PC-3 (cell line): ENCODE results near the gene SLAMF7. TPM values are rescaled to one million over a fixed set of nuclear protein-coding genes. Genes with fewer than 3 reads are reported as not detected.

Source experiments
- ATAC-seq: fragments of 200-7000 bp; cut with Tn5 transposase; 2 replicates; pipeline ENCODE4 v1.9.1; 2020; ENCODE audit warnings: mild to moderate bottlenecking, moderate library complexity
- BruUV-seq: library from RNA; stranded (reverse); fragments of 400-500 nt; replicated peaks from 2 replicates; lab custom pipeline; 2021; lab: Mats Ljungman, UMichigan
- CTCF ChIA-PET: fragments of 300-600 bp; sonication (Branson Sonifier 250); formaldehyde crosslinking; loops from one replicate; lab custom pipeline; 2022; ENCODE audit warnings: antibody characterized with exemption; lab: Charles Lee
- POLR2A ChIA-PET: fragments of 300-600 bp; sonication (Branson Sonifier 250); formaldehyde crosslinking; loops from one replicate; lab custom pipeline; 2022; ENCODE audit warnings: antibody characterized with exemption; ENCODE audit not compliant: unreplicated experiment; lab: Charles Lee
- DNase-seq: peaks from one replicate; pipeline ENCODE4 v3.0.0-alpha.2; 2015
- H2AFZ ChIP-seq: fragments of 300-600 bp; sonication (generic); 2 replicates; pipeline ENCODE4 v1.6.0; 2016; ENCODE audit warnings: antibody characterized with exemption, low read length
- H3F3A ChIP-seq: fragments of 300-600 bp; sonication (generic); one replicate; pipeline ENCODE4 v1.6.0; 2017; ENCODE audit warnings: antibody characterized with exemption, low read length, control low read depth, mild to moderate bottlenecking; ENCODE audit not compliant: unreplicated experiment
- H3K27ac ChIP-seq: fragments of 300-600 bp; sonication (generic); 2 replicates; pipeline ENCODE4 v1.5.1; 2016; ENCODE audit warnings: mild to moderate bottlenecking, low read length
- H3K27me3 ChIP-seq: fragments of 300-600 bp; sonication (generic); 2 replicates; pipeline ENCODE4 v1.6.1; 2016; ENCODE audit warnings: low read length, mixed read lengths
- H3K36me3 ChIP-seq: fragments of 300-600 bp; sonication (generic); 2 replicates; pipeline ENCODE4 v1.6.1; 2016; ENCODE audit warnings: low read depth, mixed run types, low read length, mixed read lengths
- H3K4me1 ChIP-seq: fragments of 300-600 bp; sonication (generic); 2 replicates; pipeline ENCODE4 v1.5.1; 2016; ENCODE audit warnings: low read length; ENCODE audit not compliant: insufficient read depth
- H3K4me2 ChIP-seq: fragments of 300-600 bp; sonication (generic); 2 replicates; pipeline ENCODE4 v1.6.0; 2016; ENCODE audit warnings: low read length
- H3K4me3 ChIP-seq: fragments of 300-600 bp; sonication (generic); 2 replicates; pipeline ENCODE4 v1.5.1; 2016; ENCODE audit warnings: mild to moderate bottlenecking, low read length, mixed read lengths
- H3K79me2 ChIP-seq: fragments of 300-600 bp; sonication (generic); 2 replicates; pipeline ENCODE4 v1.6.1; 2017; ENCODE audit warnings: low read length, mixed read lengths
- H3K9ac ChIP-seq: fragments of 300-600 bp; sonication (generic); 2 replicates; pipeline ENCODE4 v1.6.0; 2016; ENCODE audit warnings: mild to moderate bottlenecking, low read length
- H3K9me2 ChIP-seq: fragments of 300-600 bp; sonication (generic); replicated peaks from 2 replicates; pipeline ENCODE4 v1.6.1; 2016; ENCODE audit warnings: mixed run types, low read length, mixed read lengths
- H3K9me3 ChIP-seq: fragments of 300-600 bp; sonication (generic); 2 replicates; pipeline ENCODE4 v1.6.1; 2016; ENCODE audit warnings: low read length, mixed read lengths
- H4K20me1 ChIP-seq: fragments of 300-600 bp; sonication (generic); 2 replicates; pipeline ENCODE4 v1.6.1; 2016; ENCODE audit warnings: low read length, mixed read lengths
- EZH2 ChIP-seq: fragments of 300-600 bp; sonication (generic); IDR thresholded peaks from one replicate; pipeline ENCODE4 v1.6.1; 2017; ENCODE audit warnings: antibody characterized with exemption, mild to moderate bottlenecking, low read length; ENCODE audit not compliant: unreplicated experiment
- EZH2phosphoT487 ChIP-seq: fragments of 300-600 bp; sonication (generic); IDR thresholded peaks from 2 replicates; pipeline ENCODE4 v1.6.1; 2018; ENCODE audit warnings: mild to moderate bottlenecking, antibody characterized with exemption, low read length, borderline replicate concordance
- intact Hi-C: fragments of 100-400 bp; cut with micrococcal nuclease; formaldehyde crosslinking; loops from 2 replicates; pipeline ENCODE4 v1.9.0; 2023
- total RNA-seq: library from RNA; depleted of rRNA; stranded (reverse); fragments of >200 nt; gene quantifications from 2 replicates; pipeline ENCODE4 v1.2.3, GENCODE V29; 2014
- TF ChIP-seq, protein P1 (sequence below): fragments of 300-600 bp; sonication (generic); conservative IDR thresholded peaks from 2 replicates; pipeline ENCODE4 v1.5.1; 2017; ENCODE audit warnings: antibody characterized with exemption, low read depth, mild to moderate bottlenecking, low read length

SLAMF7 gene
- total RNA-seq, 1 experiment from 2014 or later: 0.15 TPM

DNA sequence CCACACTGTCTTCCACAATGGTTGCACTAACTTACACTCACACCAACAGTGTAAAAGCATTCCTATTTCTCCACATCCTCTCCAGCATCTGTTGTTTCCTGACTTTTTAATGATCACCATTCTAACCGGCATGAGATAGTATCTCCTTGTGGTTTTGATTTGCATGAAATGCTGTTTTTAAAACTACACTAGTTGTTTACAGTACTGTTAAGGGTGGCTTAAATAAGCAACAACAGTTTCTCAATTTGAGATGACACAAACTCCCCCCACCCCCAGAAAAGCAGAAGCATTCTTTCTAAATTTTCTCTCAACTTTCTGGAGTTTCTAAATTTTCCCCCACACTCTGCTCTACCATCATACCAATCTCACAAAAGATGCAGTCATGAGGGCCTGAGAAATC, 7.1 kb upstream of the SLAMF7 start:
- H3F3A ChIP-seq: no peaks in the 10 kb centered on the region
- no peak overlapping the region for H3K4me2 ChIP-seq
- 0 out of 2 replicates have a peak, but pooled peaks cover 3% of the 10 kb centered on the region for H3K9me3 ChIP-seq
- ChIA-PET CTCF (no interaction called here), POLR2A (no interaction called here)
- DNase-seq (no peak), ATAC-seq (no peak)
- no peak overlapping the region for H2AFZ ChIP-seq
- no peaks in the 10 kb centered on the region for H4K20me1 ChIP-seq
- TF ChIP-seq, protein P1, sequence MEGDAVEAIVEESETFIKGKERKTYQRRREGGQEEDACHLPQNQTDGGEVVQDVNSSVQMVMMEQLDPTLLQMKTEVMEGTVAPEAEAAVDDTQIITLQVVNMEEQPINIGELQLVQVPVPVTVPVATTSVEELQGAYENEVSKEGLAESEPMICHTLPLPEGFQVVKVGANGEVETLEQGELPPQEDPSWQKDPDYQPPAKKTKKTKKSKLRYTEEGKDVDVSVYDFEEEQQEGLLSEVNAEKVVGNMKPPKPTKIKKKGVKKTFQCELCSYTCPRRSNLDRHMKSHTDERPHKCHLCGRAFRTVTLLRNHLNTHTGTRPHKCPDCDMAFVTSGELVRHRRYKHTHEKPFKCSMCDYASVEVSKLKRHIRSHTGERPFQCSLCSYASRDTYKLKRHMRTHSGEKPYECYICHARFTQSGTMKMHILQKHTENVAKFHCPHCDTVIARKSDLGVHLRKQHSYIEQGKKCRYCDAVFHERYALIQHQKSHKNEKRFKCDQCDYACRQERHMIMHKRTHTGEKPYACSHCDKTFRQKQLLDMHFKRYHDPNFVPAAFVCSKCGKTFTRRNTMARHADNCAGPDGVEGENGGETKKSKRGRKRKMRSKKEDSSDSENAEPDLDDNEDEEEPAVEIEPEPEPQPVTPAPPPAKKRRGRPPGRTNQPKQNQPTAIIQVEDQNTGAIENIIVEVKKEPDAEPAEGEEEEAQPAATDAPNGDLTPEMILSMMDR: no peak
- TF ChIP-seq EZH2phosphoT487 (no peak), EZH2 (no peak)
- BruUV-seq: no TSS peak
- H3K4me1 ChIP-seq: peaks cover 4% of the 10 kb centered on the region
- no peaks in the 10 kb centered on the region for H3K79me2 ChIP-seq
- no peak overlapping the region for H3K9ac ChIP-seq
- no peak overlapping the region for H3K27ac ChIP-seq
- H3K36me3 ChIP-seq: no peaks in the 10 kb centered on the region
- no peaks in the 10 kb centered on the region for H3K9me2 ChIP-seq
- H3K4me3 ChIP-seq: no peak overlapping the region
- no peaks in the 10 kb centered on the region for H3K27me3 ChIP-seq
- intact Hi-C loops: no loop called here

GRCh38 chr1:160733898-160734297, 5.1 kb upstream of the SLAMF7 start:
- Histone ChIP-seq H3K79me2 (no peaks in the 10 kb centered on the region), H3K9me3 (0 out of 2 replicates have a peak, but pooled peaks cover 4% of the 10 kb centered on the region), H3K4me3 (no peak overlapping the region), H3F3A (no peaks in the 10 kb centered on the region), H3K9me2 (no peaks in the 10 kb centered on the region), H3K27ac (no peak overlapping the region), H3K4me1 (peaks cover 5% of the 10 kb centered on the region), H4K20me1 (no peaks in the 10 kb centered on the region), H2AFZ (no peak overlapping the region), H3K9ac (no peak overlapping the region), H3K27me3 (no peaks in the 10 kb centered on the region), H3K4me2 (no peak overlapping the region), H3K36me3 (no peaks in the 10 kb centered on the region)
- ChIA-PET CTCF (no interaction called here), POLR2A (no interaction called here)
- TF ChIP-seq, protein P1: no peak
- TF ChIP-seq EZH2: no peak
- no peak for TF ChIP-seq EZH2phosphoT487
- intact Hi-C loops: no loop called here
- DNase-seq: no peak
- BruUV-seq: no TSS peak
- no peak for ATAC-seq

GRCh38 chr1:160734301-160734700, 4.7 kb upstream of the SLAMF7 start:
- no peaks in the 10 kb centered on the region for H3K27me3 ChIP-seq
- TF ChIP-seq EZH2: no peak
- TF ChIP-seq, protein P1: no peak
- no peak for TF ChIP-seq EZH2phosphoT487
- H4K20me1 ChIP-seq: no peaks in the 10 kb centered on the region
- no peaks in the 10 kb centered on the region for H3K79me2 ChIP-seq
- intact Hi-C loops: no loop called here
- ChIA-PET POLR2A (no interaction called here), CTCF (no interaction called here)
- ATAC-seq: no peak
- no peaks in the 10 kb centered on the region for H3K36me3 ChIP-seq
- H3K9ac ChIP-seq: no peak overlapping the region
- no peaks in the 10 kb centered on the region for H3F3A ChIP-seq
- BruUV-seq: no TSS peak
- H2AFZ ChIP-seq: no peak overlapping the region
- DNase-seq: no peak
- no peak overlapping the region for H3K4me2 ChIP-seq
- H3K4me3 ChIP-seq: no peak overlapping the region
- no peak overlapping the region for H3K27ac ChIP-seq
- H3K4me1 ChIP-seq: peaks cover 9% of the 10 kb centered on the region
- no peaks in the 10 kb centered on the region for H3K9me2 ChIP-seq
- 0 out of 2 replicates have a peak, but pooled peaks cover 4% of the 10 kb centered on the region for H3K9me3 ChIP-seq
